Uterus (tissue), 4 donors: Measurements from ENCODE around the gene TOP3A. TPM values are rescaled to one million over a fixed set of nuclear protein-coding genes. Genes with fewer than 3 reads are reported as not detected.
"Not testable (repeated sequence)": the region's sequence is repeated elsewhere in the genome, so short reads cannot be mapped to it uniquely, and the experiment has no call there.

Experiments
- DNase-seq, 2 donors: peaks; one replicate each; pipeline ENCODE4 v3.0.0-alpha.2; 2019 to 2020
- H3K27ac ChIP-seq, 2 donors: fragments of 200-600 bp; sonication (generic); 1 replicate in 1 of 2; 2 replicates in 1 of 2; pipeline ENCODE4 v1.5.1; 2016 to 2018
- H3K27me3 ChIP-seq, 2 donors: fragments of 200-600 bp; sonication (generic); one replicate each; pipeline ENCODE4 v1.5.1; 2018 to 2019; ENCODE audit warnings: control low read depth in 1 of 2
- H3K36me3 ChIP-seq, 2 donors: fragments of 200-600 bp; sonication (generic); one replicate each; pipeline ENCODE4 v1.5.1; 2019; ENCODE audit warnings: control low read depth in 1 of 2
- H3K4me1 ChIP-seq, 2 donors: fragments of 200-600 bp; sonication (generic); one replicate each; pipeline ENCODE4 v1.5.1; 2018 to 2019; ENCODE audit warnings: control low read depth in 1 of 2
- H3K4me3 ChIP-seq, 2 donors: fragments of 200-600 bp; sonication (generic); 1 replicate in 1 of 2; 2 replicates in 1 of 2; pipeline ENCODE4 v1.5.1; 2018 to 2019; ENCODE audit warnings: mild to moderate bottlenecking in 1 of 2
- H3K9me3 ChIP-seq, 2 donors: fragments of 200-600 bp; sonication (generic); one replicate each; pipeline ENCODE4 v1.5.1; 2019; ENCODE audit warnings: control low read depth in 1 of 2
- CTCF ChIP-seq, 4 experiments: fragments of 200-600 bp in 2 of 4; fragments of 450-650 bp in 2 of 4; sonication (generic) in 2 of 4; IDR thresholded peaks; one replicate each; pipeline ENCODE4 v1.5.1; 2016 to 2019; ENCODE audit warnings: antibody characterized with exemption in 4 of 4, mild to moderate bottlenecking in 2 of 4, moderate library complexity in 1 of 4
- POLR2A ChIP-seq, 2 donors: fragments of 450-650 bp; IDR thresholded peaks; one replicate each; pipeline ENCODE4 v1.6.1; 2016; ENCODE audit warnings: antibody characterized with exemption in 2 of 2, mild to moderate bottlenecking in 1 of 2, moderate library complexity in 1 of 2
- intact Hi-C: fragments of 100-400 bp; cut with DNase I; formaldehyde crosslinking; loops from one replicate; pipeline ENCODE4 v1.15.1; 2023; ENCODE audit warnings: low total_unique reads
- total RNA-seq, 4 donors: library from RNA; depleted of rRNA in 3 of 4; stranded (reverse); fragments of >200 nt in 3 of 4; gene quantifications; one replicate each; pipeline versions ENCODE4 v1.1.0 to v1.2.4, GENCODE V29; 2014 to 2023
- donor health status: DM: yes; HTN: yes; CAD: no.

The TOP3A gene
- total RNA-seq, 4 donors from 2014 or later: 28.9 to 89.7 (median 63.4) TPM

DNA sequence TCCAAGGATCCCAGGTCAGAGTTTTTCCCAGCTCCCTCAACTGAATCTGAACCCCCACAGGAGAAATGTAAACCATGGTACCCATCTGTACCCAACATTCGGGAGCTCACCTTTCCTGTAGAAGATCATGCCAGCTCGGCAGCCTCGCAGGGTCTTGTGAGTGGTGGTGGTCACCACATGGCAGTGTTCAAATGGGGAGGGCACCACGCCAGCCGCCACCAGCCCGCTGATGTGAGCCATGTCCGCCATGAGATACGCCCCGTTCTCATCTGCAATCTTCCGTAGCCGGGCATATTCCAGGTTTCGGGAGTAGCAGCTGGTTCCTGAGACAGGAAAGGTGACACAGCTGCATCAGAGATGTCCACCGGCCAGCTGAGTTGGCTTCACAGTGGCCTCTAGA lies 25.1 kb upstream of the TOP3A start:
- intact Hi-C loops: no loop called here
- H3K9me3 ChIP-seq: no peaks in the 10 kb centered on the region
- H3K27me3 ChIP-seq: no peaks in the 10 kb centered on the region
- no peaks in the 10 kb centered on the region for H3K4me1 ChIP-seq
- TF ChIP-seq POLR2A (IDR thresholded peaks at IDR 0.05): no peak
- no peak for TF ChIP-seq CTCF (IDR thresholded peaks at IDR 0.05)
- no peak overlapping the region for H3K27ac ChIP-seq
- H3K36me3 ChIP-seq: no peaks in the 10 kb centered on the region
- H3K4me3 ChIP-seq: no peak overlapping the region
- DNase-seq: no peak

DNA sequence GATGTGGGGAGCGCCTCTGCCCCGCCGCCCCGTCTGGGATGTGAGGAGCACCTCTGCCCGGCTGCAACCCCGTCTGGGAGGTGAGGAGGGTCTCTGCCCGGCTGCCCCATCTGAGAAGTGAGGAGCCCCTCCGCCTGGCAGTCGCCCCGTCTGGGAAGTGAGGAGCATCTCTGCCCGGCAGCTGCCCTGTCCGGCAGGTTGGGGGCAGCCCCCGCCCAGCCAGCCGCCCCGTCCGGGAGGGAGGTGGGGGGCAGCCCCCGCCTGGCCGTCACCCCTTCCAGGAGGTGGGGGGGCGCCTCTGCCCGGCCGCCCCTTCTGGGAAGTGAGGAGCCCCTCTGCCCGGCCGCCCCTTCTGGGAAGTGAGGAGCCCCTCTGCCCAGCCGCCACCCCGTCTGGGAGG lies 23.4 kb upstream of the TOP3A start:
- H3K9me3 ChIP-seq, H3K36me3 ChIP-seq, DNase-seq, H3K27ac ChIP-seq, H3K27me3 ChIP-seq, intact Hi-C loops, H3K4me1 ChIP-seq, H3K4me3 ChIP-seq: not testable (repeated sequence)

GRCh38 chr17:18332909-18333489 lies 18.2 kb upstream of the TOP3A start:
- no peak for DNase-seq
- no peaks in the 10 kb centered on the region for H3K4me1 ChIP-seq
- H3K36me3 ChIP-seq: no peaks in the 10 kb centered on the region
- intact Hi-C loops: no loop called here
- no peaks in the 10 kb centered on the region for H3K9me3 ChIP-seq
- H3K27me3 ChIP-seq: no peaks in the 10 kb centered on the region
- H3K27ac ChIP-seq: no peak overlapping the region
- no peak overlapping the region for H3K4me3 ChIP-seq
- TF ChIP-seq CTCF (IDR thresholded peaks at IDR 0.05): no peak

GRCh38 chr17:18331879-18332278 lies 17.1 kb upstream of the TOP3A start:
- no peaks in the 10 kb centered on the region for H3K9me3 ChIP-seq
- H3K36me3 ChIP-seq: no peaks in the 10 kb centered on the region
- no peak overlapping the region for H3K27ac ChIP-seq
- H3K4me3 ChIP-seq: no peak overlapping the region
- H3K27me3 ChIP-seq: no peaks in the 10 kb centered on the region
- intact Hi-C loops: no loop called here
- TF ChIP-seq POLR2A (IDR thresholded peaks at IDR 0.05): no peak
- TF ChIP-seq CTCF (IDR thresholded peaks at IDR 0.05): no peak
- no peak for DNase-seq
- no peaks in the 10 kb centered on the region for H3K4me1 ChIP-seq

DNA sequence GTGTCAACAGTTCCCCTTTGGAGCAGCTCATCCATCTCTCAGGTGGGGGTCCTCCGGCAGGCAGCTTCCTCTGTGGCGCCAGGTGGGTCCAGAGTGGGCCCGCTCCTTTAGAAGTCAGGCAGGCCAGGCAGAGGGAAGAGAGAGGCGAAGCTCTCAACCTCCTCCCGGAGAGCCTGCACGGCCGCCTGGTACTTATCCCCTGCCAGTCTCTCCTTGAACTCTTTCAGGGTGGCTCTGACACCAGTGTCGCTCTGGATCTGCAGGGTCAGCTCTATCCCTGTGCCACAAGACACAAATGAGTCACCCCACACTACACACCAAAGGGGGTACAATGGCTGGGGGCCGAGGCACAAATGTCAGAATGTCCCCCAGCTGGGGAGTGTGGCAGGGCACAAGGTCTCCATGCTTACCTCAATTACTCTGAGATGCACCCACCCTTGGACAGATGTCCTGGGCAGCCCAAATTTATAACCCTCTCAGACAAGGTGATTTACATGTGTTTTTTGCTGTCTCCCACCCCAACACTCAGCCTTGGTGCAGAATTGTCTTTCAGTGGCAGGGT lies 13.9 kb upstream of the TOP3A start:
- intact Hi-C loops: no loop called here
- DNase-seq: no peak
- Histone ChIP-seq H3K27me3 (no peaks in the 10 kb centered on the region), H3K4me3 (no peak overlapping the region), H3K36me3 (no peaks in the 10 kb centered on the region), H3K27ac (no peak overlapping the region), H3K9me3 (no peaks in the 10 kb centered on the region), H3K4me1 (no peaks in the 10 kb centered on the region)
- TF ChIP-seq CTCF (IDR thresholded peaks at IDR 0.05) (no peak), POLR2A (IDR thresholded peaks at IDR 0.05) (no peak)

GRCh38 chr17:18327556-18327955 lies 12.8 kb upstream of the TOP3A start:
- intact Hi-C loops: no loop called here
- H3K27me3 ChIP-seq: no peaks in the 10 kb centered on the region
- no peak for DNase-seq
- TF ChIP-seq POLR2A (IDR thresholded peaks at IDR 0.05) (no peak), CTCF (IDR thresholded peaks at IDR 0.05) (no peak)
- H3K4me1 ChIP-seq: no peaks in the 10 kb centered on the region
- H3K9me3 ChIP-seq: no peaks in the 10 kb centered on the region
- no peaks in the 10 kb centered on the region for H3K36me3 ChIP-seq
- H3K27ac ChIP-seq: no peak overlapping the region
- H3K4me3 ChIP-seq: no peak overlapping the region
